Measurements from ENCODE around the gene SDF2L1.

- no peak for TF ChIP-seq CTCF (IDR thresholded peaks at IDR 0.05 in 2 of 3, conservative IDR thresholded peaks at IDR 0.05 in 1 of 3; ENCODE audit: control insufficient read depth in 2 of 3, extremely low read depth in 1 of 3, insufficient read depth in 1 of 3, low read depth in 3 of 3, low read length in 3 of 3)
- no peak for TF ChIP-seq ATF2 (IDR thresholded peaks at IDR 0.05; ENCODE audit: low read length)
- TF ChIP-seq EP300 (IDR thresholded peaks at IDR 0.05; ENCODE audit: borderline replicate concordance in 1 of 2, control insufficient read depth in 1 of 2, low read depth in 2 of 2, low read length in 2 of 2) = no peak
- no peak for TF ChIP-seq POLR2AphosphoS2 (IDR thresholded peaks at IDR 0.05; ENCODE audit: low read depth, low read length)
- TF ChIP-seq RFX5 (IDR thresholded peaks at IDR 0.05; ENCODE audit: low read depth, low read length) = no peak
- TF ChIP-seq NR2C1 (IDR thresholded peaks at IDR 0.05) = no peak
- no peak for TF ChIP-seq SP1 (IDR thresholded peaks at IDR 0.05; ENCODE audit: low read depth, low read length)
- TF ChIP-seq ATF7 (IDR thresholded peaks at IDR 0.05; ENCODE audit: low read depth) = no peak
- TF ChIP-seq REST (IDR thresholded peaks at IDR 0.05; ENCODE audit: low read depth, low read length) = no peak
- no peak for TF ChIP-seq EGR1 (IDR thresholded peaks at IDR 0.05; ENCODE audit: borderline replicate concordance in 1 of 2, low read depth in 2 of 2, low read length in 2 of 2)
- TF ChIP-seq JUND (IDR thresholded peaks at IDR 0.05; ENCODE audit: low read depth, low read length) = no peak
Measured at GRCh38 chr22:21663738-21664137, 21.6 kb downstream of the SDF2L1 start.

Measured in GM12878 (cell line).